ENCODE results near the gene IFI27. TPM values are rescaled to one million over a fixed set of nuclear protein-coding genes. Genes with fewer than 3 reads are reported as not detected.

Gene IFI27
- total and polyA plus RNA-seq, 2 of the 8 experiments (the other 6 are each of a cell fraction or from before 2014, with no cell fraction given), result 0.76 to 2.2 TPM

GRCh38 chr14:94120667-94121340 is 10.3 kb downstream of the IFI27 start (continued):
- TF ChIP-seq HDAC2 (IDR thresholded peaks at IDR 0.05; ENCODE audit: borderline replicate concordance in 1 of 2, low read depth in 2 of 2, low read length in 2 of 2) (no peak), CEBPB (IDR thresholded peaks at IDR 0.05; ENCODE audit: low read depth, low read length) (no peak), E2F6 (IDR thresholded peaks at IDR 0.05) (no peak)
